H1 (cell line): ENCODE data around the gene CYB5B. TPM values are rescaled to one million over a fixed set of nuclear protein-coding genes. Genes with fewer than 3 reads are reported as not detected.

Experiments
- CTCF ChIA-PET: fragments of 300-600 bp; sonication (Branson Sonifier 250); formaldehyde crosslinking; loops from one replicate; lab custom pipeline; 2021; ENCODE audit not compliant: partially characterized antibody; lab: Charles Lee
- POLR2A ChIA-PET: fragments of 300-600 bp; sonication (Branson Sonifier 250); formaldehyde crosslinking; loops from one replicate; lab custom pipeline; 2021; ENCODE audit warnings: inconsistent platforms; ENCODE audit not compliant: partially characterized antibody; lab: Charles Lee
- DNase-seq, 2 experiments: peaks; one replicate each; pipeline versions ENCODE4 v3.0.0 to v3.0.0-alpha.2; 2010 to 2022; ENCODE audit warnings: low spot score in 2 of 2, low read depth in 1 of 2, mixed read lengths in 1 of 2
- FAIRE-seq: peaks from 2 replicates; lab custom pipeline; 2011; peaks lifted over from hg19 to GRCh38; lab: Jason Lieb, UNC
- H2AFZ ChIP-seq: 2 replicates; pipeline ENCODE4 v1.8.1; 2012; ENCODE audit warnings: low read length, inconsistent platforms
- H2AK5ac ChIP-seq: 2 replicates; pipeline ENCODE4 v1.6.1; 2013; ENCODE audit warnings: low read depth, low read length
- H2BK120ac ChIP-seq: replicated peaks from 2 replicates; pipeline ENCODE3; 2013; ENCODE audit warnings: low read depth, low read length, inconsistent platforms
- H2BK12ac ChIP-seq: 2 replicates; pipeline ENCODE4 v1.6.1; 2013; ENCODE audit warnings: low read depth, low read length
- H2BK15ac ChIP-seq: 2 replicates; pipeline ENCODE4 v1.6.1; 2013; ENCODE audit warnings: low read length
- H2BK20ac ChIP-seq: 2 replicates; pipeline ENCODE4 v1.6.1; 2013; ENCODE audit warnings: low read length
- H2BK5ac ChIP-seq: 2 replicates; pipeline ENCODE4 v1.6.1; 2013; ENCODE audit warnings: low read depth, low read length
- H3K14ac ChIP-seq: 2 replicates; pipeline ENCODE4 v1.6.1; 2013; ENCODE audit warnings: inconsistent platforms; ENCODE audit not compliant: insufficient read length
- H3K18ac ChIP-seq: 2 replicates; pipeline ENCODE4 v1.6.1; 2013; ENCODE audit warnings: low read length; ENCODE audit errors: extremely low read depth
- H3K23ac ChIP-seq: 2 replicates; pipeline ENCODE4 v1.6.1; 2013; ENCODE audit warnings: inconsistent platforms; ENCODE audit not compliant: insufficient read length
- H3K23me2 ChIP-seq: 2 replicates; pipeline ENCODE4 v1.6.1; 2013; ENCODE audit warnings: low read depth, low read length
- H3K27ac ChIP-seq: 2 replicates; pipeline ENCODE4 v1.6.1; 2011; ENCODE audit warnings: low read depth, low read length, inconsistent platforms
- H3K27me3 ChIP-seq, 4 experiments: replicated peaks in 1 of 4; 1 replicate in 1 of 4; 2 replicates in 3 of 4; pipeline versions ENCODE4 v1.6.1 to v1.8.1; 2011 to 2013; ENCODE audit warnings: low read length in 3 of 4, mild to moderate bottlenecking in 3 of 4, inconsistent platforms in 2 of 4, mixed read lengths in 2 of 4, moderate library complexity in 1 of 4; ENCODE audit not compliant: control insufficient read depth in 3 of 4, insufficient read depth in 3 of 4; ENCODE audit errors: extremely low read depth in 1 of 4
- H3K36me3 ChIP-seq, 4 experiments: 2 replicates each; pipeline versions ENCODE4 v1.6.1 to v1.8.1; 2011 to 2013; ENCODE audit warnings: mild to moderate bottlenecking in 4 of 4, low read length in 3 of 4, moderate library complexity in 2 of 4, control low read depth in 1 of 4, inconsistent platforms in 1 of 4; ENCODE audit not compliant: insufficient read depth in 4 of 4, control insufficient read depth in 2 of 4
- H3K4ac ChIP-seq: replicated peaks from 2 replicates; pipeline ENCODE3; 2013; ENCODE audit warnings: low read length, low read depth, mixed read lengths, inconsistent platforms; ENCODE audit not compliant: insufficient read length
- H3K4me1 ChIP-seq, 4 experiments: replicated peaks in 1 of 4; 1 replicate in 1 of 4; 2 replicates in 3 of 4; pipeline versions ENCODE4 v1.6.1 to v1.8.1; 2011 to 2013; ENCODE audit warnings: low read length in 3 of 4, inconsistent platforms in 2 of 4, mixed read lengths in 1 of 4; ENCODE audit not compliant: insufficient read depth in 4 of 4, control insufficient read depth in 3 of 4
- H3K4me2 ChIP-seq, 2 experiments: 2 replicates each; pipeline versions ENCODE4 v1.6.1 to v1.8.1; 2011 to 2013; ENCODE audit warnings: low read depth in 2 of 2, low read length in 2 of 2, control low read depth in 1 of 2, inconsistent platforms in 1 of 2, mild to moderate bottlenecking in 1 of 2; ENCODE audit not compliant: insufficient read depth in 1 of 2
- H3K4me3 ChIP-seq, 4 experiments: fragments of 200-600, 300-600 bp in 1 of 4; sonication (generic), shearing (Covaris generic), sonication (Bioruptor Twin) in 1 of 4; 2 replicates each; pipeline versions ENCODE4 v1.5.1 to v1.8.1; 2011 to 2016; ENCODE audit warnings: low read length in 4 of 4, low read depth in 3 of 4, control low read depth in 2 of 4, inconsistent platforms in 2 of 4, mild to moderate bottlenecking in 2 of 4, mixed read lengths in 1 of 4, moderate library complexity in 1 of 4; ENCODE audit not compliant: insufficient read depth in 2 of 4; ENCODE audit errors: extremely low read depth in 1 of 4
- H3K56ac ChIP-seq: replicated peaks from 2 replicates; pipeline ENCODE3; 2013; ENCODE audit warnings: low read depth, mild to moderate bottlenecking, mixed read lengths, low read length, inconsistent platforms; ENCODE audit not compliant: insufficient read length
- H3K79me1 ChIP-seq: 2 replicates; pipeline ENCODE4 v1.6.1; 2013; ENCODE audit warnings: low read depth, low read length, control low read depth
- H3K79me2 ChIP-seq, 2 experiments: 2 replicates each; pipeline versions ENCODE4 v1.6.1 to v1.8.1; 2012 to 2013; ENCODE audit warnings: low read length in 2 of 2, mild to moderate bottlenecking in 2 of 2, inconsistent platforms in 1 of 2; ENCODE audit not compliant: insufficient read depth in 2 of 2, control insufficient read depth in 1 of 2
- H3K9ac ChIP-seq, 4 experiments: replicated peaks in 1 of 4; 1 replicate in 1 of 4; 2 replicates in 3 of 4; pipeline versions ENCODE4 v1.6.1 to v1.8.1; 2011 to 2013; ENCODE audit warnings: low read depth in 3 of 4, low read length in 3 of 4, control low read depth in 2 of 4, mild to moderate bottlenecking in 2 of 4, moderate library complexity in 2 of 4, inconsistent platforms in 1 of 4; ENCODE audit errors: extremely low read depth in 1 of 4
- H3K9me3 ChIP-seq, 2 experiments: 2 replicates each; pipeline versions ENCODE4 v1.6.1 to v1.8.1; 2012 to 2013; ENCODE audit warnings: mild to moderate bottlenecking in 2 of 2, moderate library complexity in 2 of 2, control low read depth in 1 of 2, inconsistent platforms in 1 of 2, low read depth in 1 of 2, low read length in 1 of 2, mixed read lengths in 1 of 2; ENCODE audit not compliant: insufficient read depth in 2 of 2
- H4K20me1 ChIP-seq, 2 experiments: replicated peaks in 1 of 2; 2 replicates each; pipeline versions ENCODE3 to v1.8.1; 2011 to 2013; ENCODE audit warnings: inconsistent platforms in 2 of 2, low read length in 2 of 2, mild to moderate bottlenecking in 1 of 2; ENCODE audit not compliant: insufficient read depth in 2 of 2, control insufficient read depth in 1 of 2
- H4K5ac ChIP-seq: 2 replicates; pipeline ENCODE4 v1.6.1; 2013; ENCODE audit warnings: low read length, low read depth, mixed read lengths, inconsistent platforms; ENCODE audit not compliant: insufficient read length
- H4K8ac ChIP-seq: 2 replicates; pipeline ENCODE4 v1.8.0; 2013; ENCODE audit warnings: mild to moderate bottlenecking, moderate library complexity, low read length, inconsistent platforms; ENCODE audit not compliant: insufficient read depth; ENCODE audit errors: extremely low read depth
- H4K91ac ChIP-seq: replicated peaks from 2 replicates; pipeline ENCODE3; 2013; ENCODE audit warnings: low read length, mixed read lengths, inconsistent platforms; ENCODE audit not compliant: insufficient read length
- EZH2 ChIP-seq: fragments of 200-600 bp; sonication (generic); IDR thresholded peaks from 2 replicates; pipeline ENCODE4 v1.7.1; 2012; ENCODE audit warnings: low read depth, mild to moderate bottlenecking, moderate library complexity, low read length, inconsistent platforms; ENCODE audit not compliant: severe bottlenecking
- POU5F1 ChIP-seq: IDR thresholded peaks from 2 replicates; pipeline ENCODE4 v1.6.1; 2011; ENCODE audit warnings: low read depth, mild to moderate bottlenecking, low read length, moderate library complexity
- TAF1 ChIP-seq: IDR thresholded peaks from 2 replicates; pipeline ENCODE4 v1.6.1; 2011; ENCODE audit warnings: mild to moderate bottlenecking, low read depth, low read length
- TAF7 ChIP-seq: optimal IDR thresholded peaks from 2 replicates; pipeline ENCODE3; 2011; ENCODE audit warnings: low read depth, mild to moderate bottlenecking, inconsistent platforms, low read length, moderate library complexity, borderline replicate concordance
- WGBS, 2 experiments: shearing (Covaris generic) in 1 of 2; methylation state at CpG; one replicate each; pipeline versions ENCODE4 v1.1.6 to v1.1.7; 2013 to 2015; ENCODE audit warnings: low lambda C conversion rate in 2 of 2, mixed read lengths in 2 of 2, inconsistent platforms in 1 of 2, low coverage in 1 of 2, missing lambda C conversion rate in 1 of 2; ENCODE audit not compliant: insufficient replicate concordance in 2 of 2, insufficient coverage in 1 of 2, insufficient read length in 1 of 2; ENCODE audit errors: extremely low coverage in 1 of 2, missing lambda C conversion rate in 1 of 2; 5-methylcytosine and 5-hydroxymethylcytosine counted together
- polyA plus RNA-seq, 7 experiments: library from polyadenylated mRNA; depleted of rRNA in 3 of 7; stranded (reverse) in 5 of 7; unstranded in 2 of 7; fragments of >200 nt in 5 of 7; fragments of 200-250 nt in 2 of 7; gene quantifications; 1 replicate in 5 of 7; 2 replicates in 1 of 7; 4 replicates in 1 of 7; pipeline versions ENCODE4 v1.2.1 to v1.2.3, GENCODE V29; 2011 to 2013; ENCODE audit warnings: missing spikeins in 2 of 7, mixed read lengths in 2 of 7
- total RNA-seq: library from RNA; stranded (reverse); fragmentation: NEBNext Ultra II Directional; extraction: Animal tissue kit (Norgen Biotek cat#: 25700); gene quantifications from 2 replicates; pipeline ENCODE4 v1.2.1, GENCODE V29; 2021
- TF ChIP-seq, protein P1 (sequence below): IDR thresholded peaks from 2 replicates; pipeline ENCODE4 v1.6.1; 2012; ENCODE audit warnings: low read length, inconsistent platforms
- TF ChIP-seq, protein P2 (sequence below): IDR thresholded peaks from 2 replicates; pipeline ENCODE4 v1.6.1; 2012; ENCODE audit warnings: inconsistent platforms

The CYB5B gene
- total and polyA plus RNA-seq, 2 of the 8 experiments (the other 6 are each of a cell fraction or from before 2014, with no cell fraction given): 108 to 127 TPM

DNA sequence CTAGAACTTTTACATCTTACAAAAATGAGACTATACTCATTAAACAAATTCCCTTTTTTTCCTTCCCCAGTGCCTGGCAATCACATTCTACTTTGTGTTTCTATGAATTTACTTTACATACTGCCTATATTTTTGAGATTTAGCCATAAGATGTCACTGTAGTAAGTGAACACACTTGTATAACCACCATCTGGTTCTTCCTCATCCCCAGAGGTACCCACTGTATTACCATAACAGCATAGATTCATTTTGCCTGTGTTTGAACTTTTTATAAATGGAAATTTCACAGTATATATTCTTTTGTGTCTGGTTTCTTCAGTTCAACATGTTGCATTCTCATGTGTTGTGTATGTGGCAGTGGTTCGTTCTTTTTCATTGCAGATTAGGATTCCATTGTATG is 15.8 kb downstream of the CYB5B start:
- Histone ChIP-seq H3K9me3 (no peaks in the 10 kb centered on the region), H2BK20ac (no peak overlapping the region), H2BK5ac (no peak overlapping the region), H3K79me2 (peaks cover 0 to 84% of the 10 kb centered on the region in 2 experiments; a peak in 2 of 4 replicates), H3K36me3 (peaks cover 0 to 1% (median 0%) of the 10 kb centered on the region in 4 experiments; a peak in 2 of 8 replicates), H3K23ac (no peak overlapping the region), H2AK5ac (no peak overlapping the region), H2BK15ac (no peak overlapping the region), H3K27me3 (no peaks in the 10 kb centered on the region), H4K20me1 (peaks cover under 1 to 9% of the 10 kb centered on the region in 2 experiments), H3K56ac (no peak overlapping the region), H2BK120ac (no peak overlapping the region), H3K4me1 (no peaks in the 10 kb centered on the region), H3K4me3 (no peak overlapping the region), H3K9ac (no peak overlapping the region), H3K27ac (no peak overlapping the region), H3K79me1 (peaks cover 4% of the 10 kb centered on the region; the same call in 1 of the 2 replicates), H3K4me2 (no peak overlapping the region), H2BK12ac (no peak overlapping the region), H3K14ac (no peak overlapping the region), H2AFZ (no peak overlapping the region), H3K23me2 (no peaks in the 10 kb centered on the region), H4K8ac (no peak overlapping the region), H4K5ac (no peak overlapping the region), H4K91ac (no peak overlapping the region), H3K18ac (no peak overlapping the region), H3K4ac (no peak overlapping the region)
- WGBS, 2 experiments: 95% methylated on average over 1 of the region's 1 CpG; no CpG with 5 or more reads in 1 of the 2 experiments
- CTCF ChIA-PET: no interaction called here
- POLR2A ChIA-PET: no interaction called here
- FAIRE-seq (no peak), DNase-seq (no peak)
- TF ChIP-seq TAF7: no peak
- TF ChIP-seq EZH2: no peak
- TF ChIP-seq, protein P1, sequence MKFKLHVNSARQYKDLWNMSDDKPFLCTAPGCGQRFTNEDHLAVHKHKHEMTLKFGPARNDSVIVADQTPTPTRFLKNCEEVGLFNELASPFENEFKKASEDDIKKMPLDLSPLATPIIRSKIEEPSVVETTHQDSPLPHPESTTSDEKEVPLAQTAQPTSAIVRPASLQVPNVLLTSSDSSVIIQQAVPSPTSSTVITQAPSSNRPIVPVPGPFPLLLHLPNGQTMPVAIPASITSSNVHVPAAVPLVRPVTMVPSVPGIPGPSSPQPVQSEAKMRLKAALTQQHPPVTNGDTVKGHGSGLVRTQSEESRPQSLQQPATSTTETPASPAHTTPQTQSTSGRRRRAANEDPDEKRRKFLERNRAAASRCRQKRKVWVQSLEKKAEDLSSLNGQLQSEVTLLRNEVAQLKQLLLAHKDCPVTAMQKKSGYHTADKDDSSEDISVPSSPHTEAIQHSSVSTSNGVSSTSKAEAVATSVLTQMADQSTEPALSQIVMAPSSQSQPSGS: no peak
- TF ChIP-seq POU5F1: no peak
- TF ChIP-seq, protein P2, sequence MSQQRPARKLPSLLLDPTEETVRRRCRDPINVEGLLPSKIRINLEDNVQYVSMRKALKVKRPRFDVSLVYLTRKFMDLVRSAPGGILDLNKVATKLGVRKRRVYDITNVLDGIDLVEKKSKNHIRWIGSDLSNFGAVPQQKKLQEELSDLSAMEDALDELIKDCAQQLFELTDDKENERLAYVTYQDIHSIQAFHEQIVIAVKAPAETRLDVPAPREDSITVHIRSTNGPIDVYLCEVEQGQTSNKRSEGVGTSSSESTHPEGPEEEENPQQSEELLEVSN: no peak
- no peak for TF ChIP-seq TAF1
